Activated naive CD4-positive, alpha-beta T cell treated with anti-CD3 and anti-CD28 coated beads, Interleukin-2, amount 50 U/mL, for 24 hours (primary cell): ENCODE results near the gene MT1M.

ENCODE experiments used
- H3K27ac Mint-ChIP-seq: one replicate; pipeline ENCODE4 v1.8.0; 2021; ENCODE audit warnings: mild to moderate bottlenecking, mixed read lengths
- H3K27me3 Mint-ChIP-seq: one replicate; pipeline ENCODE4 v1.8.0; 2021; ENCODE audit warnings: mixed read lengths
- H3K36me3 Mint-ChIP-seq: one replicate; pipeline ENCODE4 v1.8.0; 2021; ENCODE audit warnings: mixed read lengths
- H3K4me1 Mint-ChIP-seq: one replicate; pipeline ENCODE4 v1.8.0; 2021; ENCODE audit warnings: mixed read lengths
- H3K4me3 Mint-ChIP-seq: one replicate; pipeline ENCODE4 v1.8.0; 2021; ENCODE audit warnings: mild to moderate bottlenecking, mixed read lengths
- H3K9me3 Mint-ChIP-seq: one replicate; pipeline ENCODE4 v1.8.0; 2021; ENCODE audit warnings: mixed read lengths

Gene MT1M

GRCh38 chr16:56606071-56606475, 26.4 kb upstream of the MT1M start:
- Mint-ChIP-seq H3K27me3 (no peaks in the 10 kb centered on the region), H3K27ac (peak overlapping the region; percentile 32), H3K4me3 (no peak overlapping the region), H3K4me1 (peaks cover 38% of the 10 kb centered on the region), H3K9me3 (no peaks in the 10 kb centered on the region), H3K36me3 (no peaks in the 10 kb centered on the region)

DNA sequence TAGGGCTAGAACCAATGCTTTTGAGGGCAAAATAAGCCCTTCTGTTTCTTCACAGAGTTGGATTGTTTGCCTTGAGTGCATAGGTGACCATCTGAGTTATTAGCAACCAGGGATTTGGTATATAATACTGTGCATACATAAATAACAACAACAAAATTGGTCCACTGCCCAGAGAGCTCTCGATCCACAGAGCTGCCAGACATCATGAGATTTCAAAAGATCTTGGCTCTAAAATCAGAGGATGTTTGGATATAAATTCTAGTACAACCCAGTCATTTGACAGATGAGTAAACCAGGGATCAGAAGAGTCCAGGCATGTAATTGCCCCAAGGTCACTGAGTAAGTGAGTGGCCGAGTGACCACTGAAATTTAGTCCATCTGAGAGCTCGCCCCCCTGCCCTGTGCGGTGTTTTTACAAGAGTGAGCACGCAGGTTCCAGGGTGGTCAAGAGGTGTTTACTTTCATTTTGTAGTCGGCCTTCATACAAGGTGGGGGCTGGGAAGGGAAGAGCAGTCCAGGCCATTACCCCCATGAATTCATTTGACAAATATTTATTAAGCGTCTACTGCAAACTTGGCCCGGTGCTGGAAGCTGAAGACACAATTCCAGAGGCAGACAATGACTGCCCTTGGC, 25.9 kb upstream of the MT1M start:
- peaks cover 44% of the 10 kb centered on the region for H3K4me1 Mint-ChIP-seq

GRCh38 chr16:56607109-56607618, 25.3 kb upstream of the MT1M start:
- H3K9me3 Mint-ChIP-seq: no peaks in the 10 kb centered on the region
- peak overlapping the region; percentile 83 for H3K27ac Mint-ChIP-seq
- H3K4me3 Mint-ChIP-seq: peak overlapping the region; percentile 75
- no peaks in the 10 kb centered on the region for H3K36me3 Mint-ChIP-seq
- no peaks in the 10 kb centered on the region for H3K27me3 Mint-ChIP-seq
- H3K4me1 Mint-ChIP-seq: peaks cover 44% of the 10 kb centered on the region

More for the DNA sequence above, 25.9 kb upstream of the MT1M start:
- no peaks in the 10 kb centered on the region for H3K9me3 Mint-ChIP-seq
- H3K36me3 Mint-ChIP-seq: no peaks in the 10 kb centered on the region
- peak overlapping the region; percentile 75 for H3K4me3 Mint-ChIP-seq
- H3K27ac Mint-ChIP-seq: peak overlapping the region; percentile 83
- H3K27me3 Mint-ChIP-seq: no peaks in the 10 kb centered on the region

DNA sequence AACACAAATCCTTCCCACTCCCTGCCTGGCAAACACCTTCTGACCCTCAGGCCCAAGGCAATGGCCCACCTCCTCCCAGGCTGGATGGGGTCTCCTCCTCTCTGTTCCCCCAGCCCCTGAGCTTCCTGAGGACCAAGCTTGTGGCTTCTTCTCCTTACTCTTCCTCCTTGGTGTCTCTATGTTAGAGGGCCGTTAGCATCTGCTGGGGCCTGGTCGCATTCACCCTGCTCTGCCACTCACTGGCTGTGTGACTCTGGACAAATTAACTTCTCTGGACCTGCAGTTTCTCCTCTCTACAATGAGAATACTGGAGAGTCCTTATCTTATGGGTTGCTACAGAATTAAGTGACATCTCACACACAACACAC, 24.8 kb upstream of the MT1M start:
- H3K27me3 Mint-ChIP-seq: no peaks in the 10 kb centered on the region
- H3K9me3 Mint-ChIP-seq: no peaks in the 10 kb centered on the region
- peaks cover 49% of the 10 kb centered on the region for H3K4me1 Mint-ChIP-seq
- H3K36me3 Mint-ChIP-seq: no peaks in the 10 kb centered on the region
- H3K27ac Mint-ChIP-seq: peak overlapping the region; percentile 93
- H3K4me3 Mint-ChIP-seq: peak overlapping the region; percentile 75

GRCh38 chr16:56608043-56608875, 24.2 kb upstream of the MT1M start, which contains the start of gene MT2A:
MT2A (plus strand) TSS chr16:56608584; CDS start chr16:56608656, 72 bp downstream.
- H3K4me1 Mint-ChIP-seq: peaks cover 52% of the 10 kb centered on the region
- H3K27ac Mint-ChIP-seq: peak within 1 kb of the TSS; percentile 95
- H3K9me3 Mint-ChIP-seq: no peaks in the 10 kb centered on the region

DNA sequence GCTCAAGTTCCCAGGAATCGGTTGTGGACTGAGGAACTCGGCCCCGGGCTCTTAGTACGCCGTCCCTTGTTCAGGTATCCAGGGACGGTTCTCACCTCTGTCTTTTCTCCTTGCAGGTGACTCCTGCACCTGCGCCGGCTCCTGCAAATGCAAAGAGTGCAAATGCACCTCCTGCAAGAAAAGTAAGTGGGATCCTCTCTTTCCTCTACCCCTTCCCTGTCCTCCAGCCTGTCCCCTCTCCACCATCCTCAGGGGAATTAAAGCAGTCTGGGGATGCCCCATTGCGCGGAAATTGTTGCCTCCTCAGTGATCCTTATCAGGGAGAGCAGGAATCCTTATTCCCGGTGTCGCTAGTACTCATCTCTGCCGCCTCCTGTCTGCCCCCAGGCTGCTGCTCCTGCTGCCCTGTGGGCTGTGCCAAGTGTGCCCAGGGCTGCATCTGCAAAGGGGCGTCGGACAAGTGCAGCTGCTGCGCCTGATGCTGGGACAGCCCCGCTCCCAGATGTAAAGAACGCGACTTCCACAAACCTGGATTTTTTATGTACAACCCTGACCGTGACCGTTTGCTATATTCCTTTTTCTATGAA, 23.5 kb upstream of the MT1M start:
- H3K9me3 Mint-ChIP-seq: no peaks in the 10 kb centered on the region
- H3K4me3 Mint-ChIP-seq: peak overlapping the region; percentile 92
- H3K4me1 Mint-ChIP-seq: peaks cover 60% of the 10 kb centered on the region
- H3K27ac Mint-ChIP-seq: peak overlapping the region; percentile 95
- no peaks in the 10 kb centered on the region for H3K27me3 Mint-ChIP-seq
- H3K36me3 Mint-ChIP-seq: no peaks in the 10 kb centered on the region

More at GRCh38 chr16:56608043-56608875, 24.2 kb upstream of the MT1M start, which contains the start of gene MT2A:
- Mint-ChIP-seq H3K36me3 (no peaks in the 10 kb centered on the region), H3K27me3 (no peaks in the 10 kb centered on the region), H3K4me3 (peak within 1 kb of the TSS; percentile 92)

DNA sequence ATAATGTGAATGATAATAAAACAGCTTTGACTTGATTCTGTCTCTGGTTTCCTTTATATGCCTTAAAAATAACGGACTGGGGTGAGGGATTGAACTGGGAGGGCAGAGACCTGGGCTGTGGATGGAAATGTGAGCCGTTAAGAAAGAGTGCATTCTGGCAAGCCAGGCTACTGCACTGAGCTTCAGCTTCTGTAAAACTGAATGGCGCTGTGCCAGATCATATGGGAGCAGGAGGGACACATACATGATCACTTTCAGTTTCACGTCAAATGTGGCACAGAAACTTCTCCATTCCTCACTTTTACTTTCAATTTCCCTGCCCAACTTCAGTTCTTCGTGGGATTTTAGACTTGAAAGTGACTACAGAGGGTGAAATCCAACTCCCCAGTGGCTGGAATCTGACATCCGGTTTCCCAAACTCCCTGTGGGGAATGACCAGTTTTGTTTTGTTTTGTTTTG, 23.0 kb upstream of the MT1M start:
- peak overlapping the region; percentile 95 for H3K27ac Mint-ChIP-seq
- H3K9me3 Mint-ChIP-seq: no peaks in the 10 kb centered on the region
- H3K36me3 Mint-ChIP-seq: no peaks in the 10 kb centered on the region
- H3K4me3 Mint-ChIP-seq: peak overlapping the region; percentile 92
- H3K27me3 Mint-ChIP-seq: no peaks in the 10 kb centered on the region
- peaks cover 65% of the 10 kb centered on the region for H3K4me1 Mint-ChIP-seq

DNA sequence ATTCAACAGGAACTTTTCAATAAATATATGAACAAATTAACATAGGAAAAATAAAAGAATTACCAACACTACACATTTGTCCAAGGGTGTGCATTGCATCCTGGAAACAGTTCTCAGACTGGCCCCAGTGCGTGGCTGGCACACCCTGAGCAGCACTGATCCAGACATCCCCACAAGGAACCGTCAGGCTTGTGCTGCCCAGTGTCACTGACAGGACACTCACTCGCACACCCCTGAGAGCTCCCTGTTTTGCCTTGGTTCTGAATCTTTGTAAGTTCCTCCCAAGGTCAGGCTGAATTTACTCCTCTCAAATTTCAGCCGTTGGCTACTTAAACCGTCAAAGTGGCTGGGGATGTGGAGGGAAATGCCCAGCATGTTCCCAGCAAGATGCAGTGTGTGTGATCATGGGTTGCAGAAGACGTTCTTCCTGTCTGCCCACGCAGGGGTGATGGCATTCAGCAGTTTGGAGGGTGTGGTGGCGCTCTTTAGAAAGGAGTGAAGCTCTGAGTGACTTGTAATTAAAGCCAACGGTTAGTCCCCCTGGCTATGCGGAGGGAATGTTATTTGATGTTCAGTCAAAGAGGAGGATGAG, 22.3 kb upstream of the MT1M start:
- Mint-ChIP-seq H3K9me3 (no peaks in the 10 kb centered on the region), H3K4me3 (peak overlapping the region; percentile 92), H3K36me3 (no peaks in the 10 kb centered on the region), H3K27me3 (no peaks in the 10 kb centered on the region), H3K27ac (peak overlapping the region; percentile 95), H3K4me1 (peaks cover 70% of the 10 kb centered on the region)

GRCh38 chr16:56610609-56611111, 21.8 kb upstream of the MT1M start:
- peak overlapping the region; percentile 95 for H3K27ac Mint-ChIP-seq
- no peaks in the 10 kb centered on the region for H3K36me3 Mint-ChIP-seq
- H3K4me3 Mint-ChIP-seq: peak overlapping the region; percentile 92
- no peaks in the 10 kb centered on the region for H3K27me3 Mint-ChIP-seq
- H3K4me1 Mint-ChIP-seq: peaks cover 74% of the 10 kb centered on the region
- no peaks in the 10 kb centered on the region for H3K9me3 Mint-ChIP-seq

DNA sequence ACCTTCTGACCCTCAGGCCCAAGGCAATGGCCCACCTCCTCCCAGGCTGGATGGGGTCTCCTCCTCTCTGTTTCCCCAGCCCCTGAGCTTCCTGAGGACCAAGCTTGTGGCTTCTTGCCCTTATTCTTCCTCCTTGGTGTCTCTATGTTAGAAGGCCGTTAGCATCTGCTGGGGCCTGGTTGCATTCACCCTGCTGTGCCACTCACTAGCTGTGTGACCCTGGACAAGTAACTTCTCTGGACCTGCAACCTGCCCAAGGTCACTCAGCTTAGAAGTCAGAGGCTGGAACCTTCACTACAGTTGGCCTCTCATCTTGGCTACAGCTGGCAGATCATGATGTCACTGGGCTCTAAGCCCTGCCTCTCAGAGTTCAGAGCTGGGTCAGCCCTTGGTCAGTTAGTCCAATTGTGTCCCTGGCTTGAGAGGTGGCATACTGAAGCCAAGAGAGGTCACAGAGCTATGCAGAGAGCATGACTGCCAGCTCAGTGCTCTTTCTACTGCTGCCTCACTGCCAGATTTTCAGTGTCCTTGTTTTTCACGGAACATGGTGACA, 21.1 kb upstream of the MT1M start:
- H3K36me3 Mint-ChIP-seq: no peaks in the 10 kb centered on the region
- H3K27ac Mint-ChIP-seq: peak overlapping the region; percentile 95
- no peaks in the 10 kb centered on the region for H3K27me3 Mint-ChIP-seq
- peak overlapping the region; percentile 64 for H3K4me3 Mint-ChIP-seq
- no peaks in the 10 kb centered on the region for H3K9me3 Mint-ChIP-seq
- H3K4me1 Mint-ChIP-seq: peaks cover 70% of the 10 kb centered on the region

DNA sequence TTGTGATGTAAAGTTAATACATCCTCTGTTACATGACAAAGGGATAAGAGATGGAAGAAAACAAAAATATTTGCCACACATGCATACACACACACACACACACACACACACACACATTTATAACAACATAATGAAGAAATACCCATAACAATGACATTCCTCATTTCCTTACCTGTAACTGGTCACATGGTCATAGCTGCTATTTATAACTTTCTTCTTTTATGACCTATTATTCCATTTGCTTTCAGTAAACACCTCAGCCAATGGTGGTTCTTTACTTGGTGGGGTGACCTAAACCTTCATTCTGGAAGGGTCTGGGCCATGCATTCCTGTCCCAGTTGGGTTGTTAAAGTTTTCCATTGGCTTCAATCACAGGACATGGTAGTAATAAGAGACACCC, 18.8 kb upstream of the MT1M start:
- H3K36me3 Mint-ChIP-seq: no peaks in the 10 kb centered on the region
- H3K4me1 Mint-ChIP-seq: peaks cover 63% of the 10 kb centered on the region
- H3K4me3 Mint-ChIP-seq: peak overlapping the region; percentile 16
- H3K27ac Mint-ChIP-seq: peak overlapping the region; percentile 42
- H3K9me3 Mint-ChIP-seq: no peaks in the 10 kb centered on the region
- peaks cover 3% of the 10 kb centered on the region for H3K27me3 Mint-ChIP-seq

DNA sequence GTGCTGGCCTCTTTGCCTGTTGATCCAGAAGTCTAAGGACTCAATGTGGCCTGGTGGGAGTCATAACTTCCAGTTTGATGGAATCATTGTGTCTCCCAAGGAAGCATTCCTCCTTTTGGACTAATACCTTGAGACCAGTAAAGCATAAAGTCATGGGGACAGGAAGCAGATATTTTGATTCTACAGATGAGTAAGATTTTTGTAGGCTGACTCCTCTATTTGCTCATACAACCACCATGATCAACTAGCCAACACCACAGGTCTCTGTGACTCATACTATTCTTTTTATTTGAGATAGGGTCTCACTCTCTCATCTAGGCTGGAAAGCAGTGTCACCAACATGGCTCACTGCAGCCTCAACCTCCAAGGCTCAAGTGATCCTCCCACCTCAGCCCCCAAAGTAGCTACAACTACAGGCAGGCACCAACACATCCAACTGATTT, 17.9 kb upstream of the MT1M start:
- Mint-ChIP-seq H3K4me3 (no peak overlapping the region), H3K27me3 (peaks cover 3% of the 10 kb centered on the region), H3K9me3 (no peaks in the 10 kb centered on the region), H3K27ac (peak overlapping the region; percentile 60), H3K4me1 (peaks cover 59% of the 10 kb centered on the region), H3K36me3 (no peaks in the 10 kb centered on the region)

DNA sequence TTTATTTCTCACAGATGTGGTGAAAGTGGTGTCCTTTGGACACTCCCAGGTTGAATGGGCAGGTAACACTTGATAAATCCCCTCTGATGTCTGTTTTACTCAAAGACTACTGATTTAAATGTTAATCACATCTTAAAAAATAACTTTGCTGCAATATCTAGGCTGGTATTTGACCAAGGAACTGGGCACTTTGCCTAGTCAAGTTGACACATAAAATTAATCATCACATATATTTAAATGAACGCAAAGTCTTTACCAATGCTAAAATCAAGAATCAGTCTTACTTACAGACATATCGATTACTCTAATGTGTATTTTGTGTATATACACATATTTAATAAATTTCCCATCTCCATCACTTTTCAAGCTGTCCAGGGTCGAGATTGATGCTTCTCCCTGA, 17.1 kb upstream of the MT1M start:
- no peak overlapping the region for H3K4me3 Mint-ChIP-seq
- no peaks in the 10 kb centered on the region for H3K36me3 Mint-ChIP-seq
- H3K27ac Mint-ChIP-seq: no peak overlapping the region
- H3K27me3 Mint-ChIP-seq: peaks cover 3% of the 10 kb centered on the region
- H3K9me3 Mint-ChIP-seq: no peaks in the 10 kb centered on the region
- peaks cover 54% of the 10 kb centered on the region for H3K4me1 Mint-ChIP-seq

- Mint-ChIP-seq H3K9me3 (no peaks in the 10 kb centered on the region), H3K27ac (peak overlapping the region; percentile 4), H3K4me3 (peak overlapping the region; percentile 62), H3K36me3 (no peaks in the 10 kb centered on the region), H3K27me3 (peaks cover 3% of the 10 kb centered on the region), H3K4me1 (peaks cover 41% of the 10 kb centered on the region)
Observed at GRCh38 chr16:56616608-56617211, 15.7 kb upstream of the MT1M start.
